ENCODE measurements around the gene SLX9.

GRCh38 chr21:45010860-45011259 lies 71.0 kb downstream of the SLX9 start:
- no peak for TF ChIP-seq POLR2A (IDR thresholded peaks at IDR 0.05; ENCODE audit: low read depth, low read length)
- no peak for TF ChIP-seq POLR2AphosphoS5 (IDR thresholded peaks at IDR 0.05; ENCODE audit: low read depth, low read length)
- TF ChIP-seq TAF1 (IDR thresholded peaks at IDR 0.05; ENCODE audit: borderline replicate concordance, low read depth, low read length) = no peak
